H1 (cell line): ENCODE data around the gene AFF1. TPM values are rescaled to one million over a fixed set of nuclear protein-coding genes. Genes with fewer than 3 reads are reported as not detected.

Source experiments
- CTCF ChIA-PET: fragments of 300-600 bp; sonication (Branson Sonifier 250); formaldehyde crosslinking; loops from one replicate; lab custom pipeline; 2021; ENCODE audit not compliant: partially characterized antibody; lab: Charles Lee
- POLR2A ChIA-PET: fragments of 300-600 bp; sonication (Branson Sonifier 250); formaldehyde crosslinking; loops from one replicate; lab custom pipeline; 2021; ENCODE audit warnings: inconsistent platforms; ENCODE audit not compliant: partially characterized antibody; lab: Charles Lee
- DNase-seq, 2 experiments: peaks; one replicate each; pipeline versions ENCODE4 v3.0.0 to v3.0.0-alpha.2; 2010 to 2022; ENCODE audit warnings: low spot score in 2 of 2, low read depth in 1 of 2, mixed read lengths in 1 of 2
- FAIRE-seq: peaks from 2 replicates; lab custom pipeline; 2011; peaks lifted over from hg19 to GRCh38; lab: Jason Lieb, UNC
- H2AFZ ChIP-seq: 2 replicates; pipeline ENCODE4 v1.8.1; 2012; ENCODE audit warnings: low read length, inconsistent platforms
- H2AK5ac ChIP-seq: 2 replicates; pipeline ENCODE4 v1.6.1; 2013; ENCODE audit warnings: low read depth, low read length
- H2BK120ac ChIP-seq: replicated peaks from 2 replicates; pipeline ENCODE3; 2013; ENCODE audit warnings: low read depth, low read length, inconsistent platforms
- H2BK12ac ChIP-seq: 2 replicates; pipeline ENCODE4 v1.6.1; 2013; ENCODE audit warnings: low read depth, low read length
- H2BK15ac ChIP-seq: 2 replicates; pipeline ENCODE4 v1.6.1; 2013; ENCODE audit warnings: low read length
- H2BK20ac ChIP-seq: 2 replicates; pipeline ENCODE4 v1.6.1; 2013; ENCODE audit warnings: low read length
- H2BK5ac ChIP-seq: 2 replicates; pipeline ENCODE4 v1.6.1; 2013; ENCODE audit warnings: low read depth, low read length
- H3K14ac ChIP-seq: 2 replicates; pipeline ENCODE4 v1.6.1; 2013; ENCODE audit warnings: inconsistent platforms; ENCODE audit not compliant: insufficient read length
- H3K18ac ChIP-seq: 2 replicates; pipeline ENCODE4 v1.6.1; 2013; ENCODE audit warnings: low read length; ENCODE audit errors: extremely low read depth
- H3K23ac ChIP-seq: 2 replicates; pipeline ENCODE4 v1.6.1; 2013; ENCODE audit warnings: inconsistent platforms; ENCODE audit not compliant: insufficient read length
- H3K23me2 ChIP-seq: 2 replicates; pipeline ENCODE4 v1.6.1; 2013; ENCODE audit warnings: low read depth, low read length
- H3K27ac ChIP-seq: 2 replicates; pipeline ENCODE4 v1.6.1; 2011; ENCODE audit warnings: low read depth, low read length, inconsistent platforms
- H3K27me3 ChIP-seq, 4 experiments: replicated peaks in 1 of 4; 1 replicate in 1 of 4; 2 replicates in 3 of 4; pipeline versions ENCODE4 v1.6.1 to v1.8.1; 2011 to 2013; ENCODE audit warnings: low read length in 3 of 4, mild to moderate bottlenecking in 3 of 4, inconsistent platforms in 2 of 4, mixed read lengths in 2 of 4, moderate library complexity in 1 of 4; ENCODE audit not compliant: control insufficient read depth in 3 of 4, insufficient read depth in 3 of 4; ENCODE audit errors: extremely low read depth in 1 of 4
- H3K36me3 ChIP-seq, 4 experiments: 2 replicates each; pipeline versions ENCODE4 v1.6.1 to v1.8.1; 2011 to 2013; ENCODE audit warnings: mild to moderate bottlenecking in 4 of 4, low read length in 3 of 4, moderate library complexity in 2 of 4, control low read depth in 1 of 4, inconsistent platforms in 1 of 4; ENCODE audit not compliant: insufficient read depth in 4 of 4, control insufficient read depth in 2 of 4
- H3K4ac ChIP-seq: replicated peaks from 2 replicates; pipeline ENCODE3; 2013; ENCODE audit warnings: low read length, low read depth, mixed read lengths, inconsistent platforms; ENCODE audit not compliant: insufficient read length
- H3K4me1 ChIP-seq, 4 experiments: replicated peaks in 1 of 4; 1 replicate in 1 of 4; 2 replicates in 3 of 4; pipeline versions ENCODE4 v1.6.1 to v1.8.1; 2011 to 2013; ENCODE audit warnings: low read length in 3 of 4, inconsistent platforms in 2 of 4, mixed read lengths in 1 of 4; ENCODE audit not compliant: insufficient read depth in 4 of 4, control insufficient read depth in 3 of 4
- H3K4me2 ChIP-seq, 2 experiments: 2 replicates each; pipeline versions ENCODE4 v1.6.1 to v1.8.1; 2011 to 2013; ENCODE audit warnings: low read depth in 2 of 2, low read length in 2 of 2, control low read depth in 1 of 2, inconsistent platforms in 1 of 2, mild to moderate bottlenecking in 1 of 2; ENCODE audit not compliant: insufficient read depth in 1 of 2
- H3K4me3 ChIP-seq, 4 experiments: fragments of 200-600, 300-600 bp in 1 of 4; sonication (generic), shearing (Covaris generic), sonication (Bioruptor Twin) in 1 of 4; 2 replicates each; pipeline versions ENCODE4 v1.5.1 to v1.8.1; 2011 to 2016; ENCODE audit warnings: low read length in 4 of 4, low read depth in 3 of 4, control low read depth in 2 of 4, inconsistent platforms in 2 of 4, mild to moderate bottlenecking in 2 of 4, mixed read lengths in 1 of 4, moderate library complexity in 1 of 4; ENCODE audit not compliant: insufficient read depth in 2 of 4; ENCODE audit errors: extremely low read depth in 1 of 4
- H3K56ac ChIP-seq: replicated peaks from 2 replicates; pipeline ENCODE3; 2013; ENCODE audit warnings: low read depth, mild to moderate bottlenecking, mixed read lengths, low read length, inconsistent platforms; ENCODE audit not compliant: insufficient read length
- H3K79me1 ChIP-seq: 2 replicates; pipeline ENCODE4 v1.6.1; 2013; ENCODE audit warnings: low read depth, low read length, control low read depth
- H3K79me2 ChIP-seq, 2 experiments: 2 replicates each; pipeline versions ENCODE4 v1.6.1 to v1.8.1; 2012 to 2013; ENCODE audit warnings: low read length in 2 of 2, mild to moderate bottlenecking in 2 of 2, inconsistent platforms in 1 of 2; ENCODE audit not compliant: insufficient read depth in 2 of 2, control insufficient read depth in 1 of 2
- H3K9ac ChIP-seq, 4 experiments: replicated peaks in 1 of 4; 1 replicate in 1 of 4; 2 replicates in 3 of 4; pipeline versions ENCODE4 v1.6.1 to v1.8.1; 2011 to 2013; ENCODE audit warnings: low read depth in 3 of 4, low read length in 3 of 4, control low read depth in 2 of 4, mild to moderate bottlenecking in 2 of 4, moderate library complexity in 2 of 4, inconsistent platforms in 1 of 4; ENCODE audit errors: extremely low read depth in 1 of 4
- H3K9me3 ChIP-seq, 2 experiments: 2 replicates each; pipeline versions ENCODE4 v1.6.1 to v1.8.1; 2012 to 2013; ENCODE audit warnings: mild to moderate bottlenecking in 2 of 2, moderate library complexity in 2 of 2, control low read depth in 1 of 2, inconsistent platforms in 1 of 2, low read depth in 1 of 2, low read length in 1 of 2, mixed read lengths in 1 of 2; ENCODE audit not compliant: insufficient read depth in 2 of 2
- H4K20me1 ChIP-seq, 2 experiments: replicated peaks in 1 of 2; 2 replicates each; pipeline versions ENCODE3 to v1.8.1; 2011 to 2013; ENCODE audit warnings: inconsistent platforms in 2 of 2, low read length in 2 of 2, mild to moderate bottlenecking in 1 of 2; ENCODE audit not compliant: insufficient read depth in 2 of 2, control insufficient read depth in 1 of 2
- H4K5ac ChIP-seq: 2 replicates; pipeline ENCODE4 v1.6.1; 2013; ENCODE audit warnings: low read length, low read depth, mixed read lengths, inconsistent platforms; ENCODE audit not compliant: insufficient read length
- H4K8ac ChIP-seq: 2 replicates; pipeline ENCODE4 v1.8.0; 2013; ENCODE audit warnings: mild to moderate bottlenecking, moderate library complexity, low read length, inconsistent platforms; ENCODE audit not compliant: insufficient read depth; ENCODE audit errors: extremely low read depth
- H4K91ac ChIP-seq: replicated peaks from 2 replicates; pipeline ENCODE3; 2013; ENCODE audit warnings: low read length, mixed read lengths, inconsistent platforms; ENCODE audit not compliant: insufficient read length
- BCL11A ChIP-seq, 2 experiments: IDR thresholded peaks; one replicate each; pipeline ENCODE4 v1.6.1; 2011; ENCODE audit warnings: low read depth in 2 of 2, low read length in 2 of 2, mild to moderate bottlenecking in 2 of 2
- CBX5 ChIP-seq: fragments of 300-800, 300-1000 bp; sonication (generic); IDR thresholded peaks from 2 replicates; pipeline ENCODE4 v1.7.1; 2016; ENCODE audit warnings: antibody characterized with exemption, low read length, low read depth
- CEBPB ChIP-seq: IDR thresholded peaks from 2 replicates; pipeline ENCODE4 v1.6.1; 2012; ENCODE audit warnings: low read depth, low read length
- FOSL1 ChIP-seq: IDR thresholded peaks from 2 replicates; pipeline ENCODE4 v1.6.1; 2011; ENCODE audit warnings: mild to moderate bottlenecking, low read depth, low read length, moderate library complexity; ENCODE audit not compliant: insufficient read depth
- JUND ChIP-seq: IDR thresholded peaks from 2 replicates; pipeline ENCODE4 v1.6.1; 2011; ENCODE audit warnings: mild to moderate bottlenecking, improper control_type of control experiment, low read length
- NANOG ChIP-seq: IDR thresholded peaks from 2 replicates; pipeline ENCODE4 v1.6.1; 2011; ENCODE audit warnings: low read length, low read depth, mild to moderate bottlenecking, inconsistent platforms; ENCODE audit not compliant: insufficient read depth, poor library complexity, severe bottlenecking
- NRF1 ChIP-seq: IDR thresholded peaks from 2 replicates; pipeline ENCODE4 v1.6.1; 2011; ENCODE audit warnings: mild to moderate bottlenecking, low read depth, low read length, improper control_type of control experiment
- POLR2AphosphoS5 ChIP-seq: IDR thresholded peaks from 2 replicates; pipeline ENCODE4 v1.6.1; 2011; ENCODE audit warnings: low read depth, low read length
- SAP30 ChIP-seq: fragments of 300-600 bp; sonication (generic); IDR thresholded peaks from 2 replicates; pipeline ENCODE4 v1.7.1; 2012; ENCODE audit warnings: low read length, moderate library complexity, mild to moderate bottlenecking, inconsistent platforms; ENCODE audit not compliant: insufficient read depth, insufficient replicate concordance
- SIN3A ChIP-seq, 2 experiments: IDR thresholded peaks in 1 of 2; conservative IDR thresholded peaks in 1 of 2; 2 replicates each; pipeline ENCODE4 v1.6.1; 2011 to 2012; ENCODE audit warnings: low read length in 2 of 2, improper control_type of control experiment in 1 of 2, low read depth in 1 of 2, mild to moderate bottlenecking in 1 of 2
- SIRT6 ChIP-seq: IDR thresholded peaks from one replicate; pipeline ENCODE4 v1.7.1; 2012; ENCODE audit warnings: low read length, inconsistent platforms
- TCF12 ChIP-seq: IDR thresholded peaks from 2 replicates; pipeline ENCODE4 v1.6.1; 2011; ENCODE audit warnings: low read depth, mild to moderate bottlenecking, low read length
- WGBS, 2 experiments: shearing (Covaris generic) in 1 of 2; methylation state at CpG; one replicate each; pipeline versions ENCODE4 v1.1.6 to v1.1.7; 2013 to 2015; ENCODE audit warnings: low lambda C conversion rate in 2 of 2, mixed read lengths in 2 of 2, inconsistent platforms in 1 of 2, low coverage in 1 of 2, missing lambda C conversion rate in 1 of 2; ENCODE audit not compliant: insufficient replicate concordance in 2 of 2, insufficient coverage in 1 of 2, insufficient read length in 1 of 2; ENCODE audit errors: extremely low coverage in 1 of 2, missing lambda C conversion rate in 1 of 2; 5-methylcytosine and 5-hydroxymethylcytosine counted together
- polyA plus RNA-seq, 7 experiments: library from polyadenylated mRNA; depleted of rRNA in 3 of 7; stranded (reverse) in 5 of 7; unstranded in 2 of 7; fragments of >200 nt in 5 of 7; fragments of 200-250 nt in 2 of 7; gene quantifications; 1 replicate in 5 of 7; 2 replicates in 1 of 7; 4 replicates in 1 of 7; pipeline versions ENCODE4 v1.2.1 to v1.2.3, GENCODE V29; 2011 to 2013; ENCODE audit warnings: missing spikeins in 2 of 7, mixed read lengths in 2 of 7
- total RNA-seq: library from RNA; stranded (reverse); fragmentation: NEBNext Ultra II Directional; extraction: Animal tissue kit (Norgen Biotek cat#: 25700); gene quantifications from 2 replicates; pipeline ENCODE4 v1.2.1, GENCODE V29; 2021
- TF ChIP-seq, protein P1 (sequence below): IDR thresholded peaks from 2 replicates; pipeline ENCODE4 v1.6.1; 2012; ENCODE audit warnings: inconsistent platforms

Gene AFF1
- total and polyA plus RNA-seq, 2 of the 8 experiments (the other 6 are each of a cell fraction or from before 2014, with no cell fraction given): 14.8 to 85.5 TPM

DNA sequence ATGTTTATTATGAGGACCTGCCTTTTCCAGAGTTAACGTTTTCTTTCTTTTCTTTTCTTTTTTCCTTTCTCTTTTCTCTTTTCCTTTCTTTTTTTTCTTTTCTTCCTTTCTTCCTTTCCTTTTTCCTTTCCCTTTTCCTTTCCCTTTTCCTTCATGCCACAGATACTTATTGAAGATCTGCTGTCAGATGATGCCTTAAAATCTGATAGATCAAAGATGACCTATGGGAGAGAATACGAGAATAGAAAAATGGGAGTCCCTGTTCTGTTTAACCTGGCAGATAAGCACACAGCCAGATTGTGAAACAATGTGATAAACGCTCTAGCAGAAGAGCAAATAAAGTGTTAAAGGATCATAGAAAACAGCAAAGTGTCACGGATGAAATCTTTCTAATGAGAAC lies 38.9 kb downstream of the AFF1 start:
- TF ChIP-seq JUND: no peak
- TF ChIP-seq CEBPB: no peak
- TF ChIP-seq, protein P1, sequence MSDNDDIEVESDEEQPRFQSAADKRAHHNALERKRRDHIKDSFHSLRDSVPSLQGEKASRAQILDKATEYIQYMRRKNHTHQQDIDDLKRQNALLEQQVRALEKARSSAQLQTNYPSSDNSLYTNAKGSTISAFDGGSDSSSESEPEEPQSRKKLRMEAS: no peak
- no peak for TF ChIP-seq CBX5
- no peak for TF ChIP-seq NRF1
- TF ChIP-seq TCF12: no peak
- TF ChIP-seq SAP30: no peak
- TF ChIP-seq BCL11A (IDR thresholded peaks at IDR 0.05; ENCODE audit: low read depth in 2 of 2, low read length in 2 of 2): no peak
- TF ChIP-seq NANOG: no peak
- no peak for TF ChIP-seq SIRT6
- TF ChIP-seq POLR2AphosphoS5: no peak
- no peak for TF ChIP-seq FOSL1
- no peak for TF ChIP-seq SIN3A (conservative IDR thresholded peaks at IDR 0.05 in 1 of 2, IDR thresholded peaks at IDR 0.05 in 1 of 2; ENCODE audit: low read depth in 1 of 2, low read length in 2 of 2)
- CTCF ChIA-PET: interaction anchor here (0.6 to 1.6 kb wide), 2 partner anchors 13 to 123 kb away, joined by 3 read pairs; no protein-coding TSS in a partner anchor
- H3K27ac ChIP-seq: no peak overlapping the region

More for the DNA sequence above, 38.9 kb downstream of the AFF1 start:
- H3K9ac ChIP-seq: no peak overlapping the region
- H2AFZ ChIP-seq: no peak overlapping the region
- no peak overlapping the region for H4K5ac ChIP-seq
- peaks cover 6 to 17% (median 12%) of the 10 kb centered on the region in 4 experiments for H3K4me1 ChIP-seq
- H3K79me2 ChIP-seq: peaks cover 15 to 91% of the 10 kb centered on the region in 2 experiments
- H3K36me3 ChIP-seq: peaks cover 0 to 5% (median 0%) of the 10 kb centered on the region in 4 experiments; a peak in 2 of 8 replicates
- H2BK20ac ChIP-seq: no peak overlapping the region
- no peaks in the 10 kb centered on the region for H3K27me3 ChIP-seq
- FAIRE-seq (no peak), DNase-seq (no peak)
- H3K18ac ChIP-seq: no peak overlapping the region
- no peak overlapping the region for H4K8ac ChIP-seq
- no peak overlapping the region for H3K4ac ChIP-seq
- H3K23ac ChIP-seq: no peak overlapping the region
- H3K56ac ChIP-seq: no peak overlapping the region
- H3K4me3 ChIP-seq: no peak overlapping the region
- H3K4me2 ChIP-seq: no peak overlapping the region; a peak in 1 of 4 replicates
- H2BK5ac ChIP-seq: no peak overlapping the region
- no peaks in the 10 kb centered on the region; the same call in 1 of the 2 replicates for H3K79me1 ChIP-seq
- POLR2A ChIA-PET: interaction anchor here (1.1 to 2.0 kb wide), 4 partner anchors 10 to 38 kb away, joined by 3 to 9 read pairs (median 6); no protein-coding TSS in a partner anchor
- H2BK120ac ChIP-seq: no peak overlapping the region
- H2BK15ac ChIP-seq: no peak overlapping the region
- no peak overlapping the region for H3K14ac ChIP-seq
- H3K9me3 ChIP-seq: no peaks in the 10 kb centered on the region
- 80% methylated on average over 4 of the region's 4 CpGs; no CpG with 5 or more reads in 1 of the 2 experiments for WGBS, 2 experiments
- peaks cover 0 to 6% of the 10 kb centered on the region in 2 experiments for H4K20me1 ChIP-seq
- no peak overlapping the region for H2BK12ac ChIP-seq
- H3K23me2 ChIP-seq: no peaks in the 10 kb centered on the region
- H4K91ac ChIP-seq: no peak overlapping the region
- no peak overlapping the region for H2AK5ac ChIP-seq
